Measurements from ENCODE around the gene FN3K. TPM values are rescaled to one million over a fixed set of nuclear protein-coding genes. Genes with fewer than 3 reads are reported as not detected.
"Not testable (repeated sequence)": the region's sequence is repeated elsewhere in the genome, so short reads cannot be mapped to it uniquely, and the experiment has no call there.

The FN3K gene
- total and polyA plus RNA-seq, 4 experiments from 2014 or later: 0.26 to 8.1 (median 3.0) TPM

- H3K4me3 ChIP-seq (ENCODE audit: low read length in 2 of 2): no peak overlapping the region
- ChIA-PET CTCF (ENCODE audit: partially characterized antibody) (interaction anchor here (1.3 kb wide), 1 partner anchor 32 kb away, joined by 3 read pairs; no protein-coding TSS in a partner anchor), POLR2A (ENCODE audit: partially characterized antibody) (no interaction called here)
- no peak for DNase-seq
- peaks cover 0 to 21% (median 16%) of the 10 kb centered on the region in 8 donors for H3K9me3 Mint-ChIP-seq
- H3K36me3 Mint-ChIP-seq: peaks cover 12 to 25% of the 10 kb centered on the region in 2 donors
- H3K4me3 Mint-ChIP-seq: no peak overlapping the region
- no peak overlapping the region for H3K27ac Mint-ChIP-seq
- no peaks in the 10 kb centered on the region for H3K27me3 ChIP-seq (ENCODE audit: insufficient read depth, low read length)
- H3K27me3 Mint-ChIP-seq: no peaks in the 10 kb centered on the region
- intact Hi-C loops (cut with micrococcal nuclease): no loop called here
- H3K4me1 Mint-ChIP-seq: no peaks in the 10 kb centered on the region
- no peaks in the 10 kb centered on the region for H3K36me3 ChIP-seq (ENCODE audit: insufficient read depth, low read length)
- peaks cover 0 to 10% of the 10 kb centered on the region in 2 donors for H3K9me3 ChIP-seq (ENCODE audit: control insufficient read depth in 1 of 2, low read length in 2 of 2)
- no peaks in the 10 kb centered on the region for H3K4me1 ChIP-seq (ENCODE audit: insufficient read depth, low read length)
- H3K27ac ChIP-seq (ENCODE audit: low read depth, low read length): no peak overlapping the region
These were observed 8.2 kb downstream of the FN3K start for GRCh38 chr17:82743344-82744219.

GRCh38 chr17:82744736-82745135 is 9.3 kb downstream of the FN3K start:
- H3K27ac Mint-ChIP-seq; H3K4me3 ChIP-seq (ENCODE audit: low read length in 2 of 2); H3K4me1 Mint-ChIP-seq; H3K27ac ChIP-seq (ENCODE audit: low read depth, low read length); H3K27me3 Mint-ChIP-seq; H3K27me3 ChIP-seq (ENCODE audit: insufficient read depth, low read length); CTCF ChIA-PET (ENCODE audit: partially characterized antibody); POLR2A ChIA-PET (ENCODE audit: partially characterized antibody); H3K36me3 ChIP-seq (ENCODE audit: insufficient read depth, low read length); intact Hi-C loops (cut with micrococcal nuclease); H3K4me1 ChIP-seq (ENCODE audit: insufficient read depth, low read length); H3K4me3 Mint-ChIP-seq; DNase-seq: not testable (repeated sequence)
- peaks cover 0 to 21% (median 16%) of the 10 kb centered on the region in 8 donors for H3K9me3 Mint-ChIP-seq
- peaks cover 0 to 10% of the 10 kb centered on the region in 2 donors for H3K9me3 ChIP-seq (ENCODE audit: control insufficient read depth in 1 of 2, low read length in 2 of 2)
- H3K36me3 Mint-ChIP-seq: peaks cover 12 to 24% of the 10 kb centered on the region in 2 donors

GRCh38 chr17:82745524-82745923 is 10.1 kb downstream of the FN3K start:
- Histone ChIP-seq H3K4me3 (ENCODE audit: low read length in 2 of 2) (no peak overlapping the region), H3K27me3 (ENCODE audit: insufficient read depth, low read length) (no peaks in the 10 kb centered on the region), H3K4me1 (ENCODE audit: insufficient read depth, low read length) (no peaks in the 10 kb centered on the region), H3K36me3 (ENCODE audit: insufficient read depth, low read length) (no peaks in the 10 kb centered on the region), H3K9me3 (ENCODE audit: control insufficient read depth in 1 of 2, low read length in 2 of 2) (peaks cover 0 to 10% of the 10 kb centered on the region in 2 donors), H3K27ac (ENCODE audit: low read depth, low read length) (no peak overlapping the region)
- Mint-ChIP-seq H3K36me3 (peaks cover 12 to 18% of the 10 kb centered on the region in 2 donors), H3K9me3 (peaks cover 0 to 19% (median 15%) of the 10 kb centered on the region in 8 donors), H3K4me1 (peaks cover 0 to 5% (median 0%) of the 10 kb centered on the region in 4 donors), H3K27ac (no peak overlapping the region), H3K27me3 (no peaks in the 10 kb centered on the region), H3K4me3 (no peak overlapping the region)
- intact Hi-C loops (cut with micrococcal nuclease): no loop called here
- ChIA-PET CTCF (ENCODE audit: partially characterized antibody) (interaction anchor here (0.7 kb wide), 1 partner anchor 16 kb away, joined by 5 read pairs; no protein-coding TSS in a partner anchor), POLR2A (ENCODE audit: partially characterized antibody) (no interaction called here)
- no peak for DNase-seq

- peak overlapping the region in 2 of 7 donors; percentile 31 to 79 for H3K27ac Mint-ChIP-seq
- Histone ChIP-seq H3K9me3 (ENCODE audit: control insufficient read depth in 1 of 2, low read length in 2 of 2) (peaks cover 0 to 3% of the 10 kb centered on the region in 2 donors), H3K27me3 (ENCODE audit: insufficient read depth, low read length) (no peaks in the 10 kb centered on the region), H3K27ac (ENCODE audit: low read depth, low read length) (no peak overlapping the region), H3K4me1 (ENCODE audit: insufficient read depth, low read length) (peaks cover 14% of the 10 kb centered on the region), H3K4me3 (ENCODE audit: low read length in 2 of 2) (no peak overlapping the region), H3K36me3 (ENCODE audit: insufficient read depth, low read length) (no peaks in the 10 kb centered on the region)
- DNase-seq: no peak
- H3K36me3 Mint-ChIP-seq: peaks cover 0 to 3% of the 10 kb centered on the region in 2 donors
- no peak overlapping the region for H3K4me3 Mint-ChIP-seq
- peaks cover 0 to 8% (median 4%) of the 10 kb centered on the region in 8 donors for H3K9me3 Mint-ChIP-seq
- ChIA-PET POLR2A (ENCODE audit: partially characterized antibody) (no interaction called here), CTCF (ENCODE audit: partially characterized antibody) (no interaction called here)
- H3K4me1 Mint-ChIP-seq: peaks cover 3 to 14% (median 9%) of the 10 kb centered on the region in 4 donors
- intact Hi-C loops (cut with micrococcal nuclease): no loop called here
- H3K27me3 Mint-ChIP-seq: no peaks in the 10 kb centered on the region
These were observed 13.3 kb downstream of the FN3K start for GRCh38 chr17:82748756-82749155.

GRCh38 chr17:82750241-82750908 is 15.0 kb downstream of the FN3K start:
- Mint-ChIP-seq H3K27ac (peak overlapping the region in 6 of 7 donors; percentile 10 to 85 (median 67)), H3K27me3 (no peaks in the 10 kb centered on the region), H3K4me3 (peak overlapping the region; percentile 10 to 77 (median 69)), H3K36me3 (peaks cover 0 to 5% of the 10 kb centered on the region in 2 donors), H3K4me1 (peaks cover 10 to 29% (median 18%) of the 10 kb centered on the region in 4 donors), H3K9me3 (peaks cover 0 to 8% (median 4%) of the 10 kb centered on the region in 8 donors)
- Histone ChIP-seq H3K36me3 (ENCODE audit: insufficient read depth, low read length) (no peaks in the 10 kb centered on the region), H3K27ac (ENCODE audit: low read depth, low read length) (no peak overlapping the region), H3K27me3 (ENCODE audit: insufficient read depth, low read length) (no peaks in the 10 kb centered on the region), H3K4me3 (ENCODE audit: low read length in 2 of 2) (no peak overlapping the region), H3K4me1 (ENCODE audit: insufficient read depth, low read length) (peaks cover 24% of the 10 kb centered on the region), H3K9me3 (ENCODE audit: control insufficient read depth in 1 of 2, low read length in 2 of 2) (peaks cover 0 to 3% of the 10 kb centered on the region in 2 donors)
- intact Hi-C loops (cut with micrococcal nuclease): loop anchor here (5.0 kb wide), 1 partner anchor 298 kb away; the partner anchor contains the start of gene CYBC1
- POLR2A ChIA-PET (ENCODE audit: partially characterized antibody): interaction anchor here (1.1 kb wide), 1 partner anchor 15 kb away, joined by 3 read pairs; the partner anchor contains the start of gene FN3K
- DNase-seq: peak in 1 of 5 donors; percentile 39
- CTCF ChIA-PET (ENCODE audit: partially characterized antibody): no interaction called here

- DNase-seq: no peak
- intact Hi-C loops (cut with micrococcal nuclease): loop anchor here (1.0 to 5.0 kb wide), 2 partner anchors 53 to 299 kb away; partner anchors contain the start of genes CYBC1 and RAB40B
- ChIA-PET CTCF (ENCODE audit: partially characterized antibody) (no interaction called here), POLR2A (ENCODE audit: partially characterized antibody) (interaction anchor here (1.1 kb wide), 1 partner anchor 15 kb away, joined by 3 read pairs; the partner anchor contains the start of gene FN3K)
- Histone ChIP-seq H3K36me3 (ENCODE audit: insufficient read depth, low read length) (no peaks in the 10 kb centered on the region), H3K9me3 (ENCODE audit: control insufficient read depth in 1 of 2, low read length in 2 of 2) (peaks cover 0 to under 1% of the 10 kb centered on the region in 2 donors), H3K27ac (ENCODE audit: low read depth, low read length) (no peak overlapping the region), H3K27me3 (ENCODE audit: insufficient read depth, low read length) (no peaks in the 10 kb centered on the region), H3K4me3 (ENCODE audit: low read length in 2 of 2) (peak overlapping the region in 1 of 2 donors; percentile 47), H3K4me1 (ENCODE audit: insufficient read depth, low read length) (peaks cover 24% of the 10 kb centered on the region)
- H3K36me3 Mint-ChIP-seq: peaks cover 0 to 9% of the 10 kb centered on the region in 2 donors
- peaks cover 0 to 7% (median 2%) of the 10 kb centered on the region in 8 donors for H3K9me3 Mint-ChIP-seq
- peak overlapping the region in 3 of 8 donors; percentile 25 to 38 (median 29) for H3K4me3 Mint-ChIP-seq
- H3K27me3 Mint-ChIP-seq: no peaks in the 10 kb centered on the region
- no peak overlapping the region for H3K27ac Mint-ChIP-seq
- peaks cover 15 to 34% (median 22%) of the 10 kb centered on the region in 4 donors for H3K4me1 Mint-ChIP-seq
These were observed 15.8 kb downstream of the FN3K start for GRCh38 chr17:82751171-82751570.
